WI38 (cell line): Measurements from ENCODE around the gene MCTP1.

Experiments used
- H3K4me3 ChIP-seq: 2 replicates; pipeline ENCODE4 v1.5.1; 2011; ENCODE audit warnings: low read depth, mild to moderate bottlenecking, control low read depth, low read length
- CTCF ChIP-seq: IDR thresholded peaks from 2 replicates; pipeline ENCODE4 v1.5.1; 2012; ENCODE audit warnings: low read depth, mild to moderate bottlenecking, control low read depth, low read length

MCTP1 gene

DNA sequence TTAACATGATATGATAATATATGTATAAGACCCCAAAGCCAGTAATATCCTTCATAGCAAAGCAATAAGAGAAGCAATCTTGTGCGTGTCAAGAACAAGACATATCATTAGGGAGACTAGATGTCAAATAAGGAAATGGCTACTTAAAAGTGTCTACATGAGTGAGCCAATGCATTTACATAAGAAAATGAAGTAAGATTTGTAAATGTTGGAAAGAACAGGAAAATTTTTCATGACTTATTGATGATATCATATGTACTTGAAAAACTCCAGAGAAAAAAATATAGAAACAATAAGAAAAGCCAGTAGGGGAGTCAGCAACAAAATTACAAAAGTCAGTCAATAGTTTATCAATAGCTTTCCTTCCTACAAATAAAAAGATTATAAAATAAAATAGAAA, 13.8 kb upstream of the MCTP1 start:
- no peak overlapping the region for H3K4me3 ChIP-seq
- TF ChIP-seq CTCF, result no peak

- no peak for TF ChIP-seq CTCF
- H3K4me3 ChIP-seq, result no peak overlapping the region
These were observed 11.4 kb upstream of the MCTP1 start for GRCh38 chr5:95296291-95296690.

DNA sequence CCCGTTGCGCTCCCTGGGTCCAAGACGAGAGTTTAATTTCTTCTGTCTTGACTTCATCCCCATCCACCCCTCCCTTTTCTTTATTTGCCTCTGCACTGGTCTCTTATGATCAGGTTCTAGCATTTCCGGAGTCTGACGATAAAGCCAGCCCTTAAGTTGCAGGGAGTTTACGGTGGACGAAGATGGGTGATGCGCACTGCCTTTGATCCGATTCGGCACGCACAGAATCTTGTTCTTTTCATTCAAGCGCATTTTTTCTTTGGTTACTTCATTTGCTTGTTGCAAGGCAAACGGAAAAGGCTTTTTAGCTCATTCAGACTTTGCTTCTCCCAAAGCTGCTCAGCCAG, 488 bp upstream of the MCTP1 start:
- peak overlapping the region; percentile 57; the same call in 1 of the 2 replicates for H3K4me3 ChIP-seq
- TF ChIP-seq CTCF, result no peak

DNA sequence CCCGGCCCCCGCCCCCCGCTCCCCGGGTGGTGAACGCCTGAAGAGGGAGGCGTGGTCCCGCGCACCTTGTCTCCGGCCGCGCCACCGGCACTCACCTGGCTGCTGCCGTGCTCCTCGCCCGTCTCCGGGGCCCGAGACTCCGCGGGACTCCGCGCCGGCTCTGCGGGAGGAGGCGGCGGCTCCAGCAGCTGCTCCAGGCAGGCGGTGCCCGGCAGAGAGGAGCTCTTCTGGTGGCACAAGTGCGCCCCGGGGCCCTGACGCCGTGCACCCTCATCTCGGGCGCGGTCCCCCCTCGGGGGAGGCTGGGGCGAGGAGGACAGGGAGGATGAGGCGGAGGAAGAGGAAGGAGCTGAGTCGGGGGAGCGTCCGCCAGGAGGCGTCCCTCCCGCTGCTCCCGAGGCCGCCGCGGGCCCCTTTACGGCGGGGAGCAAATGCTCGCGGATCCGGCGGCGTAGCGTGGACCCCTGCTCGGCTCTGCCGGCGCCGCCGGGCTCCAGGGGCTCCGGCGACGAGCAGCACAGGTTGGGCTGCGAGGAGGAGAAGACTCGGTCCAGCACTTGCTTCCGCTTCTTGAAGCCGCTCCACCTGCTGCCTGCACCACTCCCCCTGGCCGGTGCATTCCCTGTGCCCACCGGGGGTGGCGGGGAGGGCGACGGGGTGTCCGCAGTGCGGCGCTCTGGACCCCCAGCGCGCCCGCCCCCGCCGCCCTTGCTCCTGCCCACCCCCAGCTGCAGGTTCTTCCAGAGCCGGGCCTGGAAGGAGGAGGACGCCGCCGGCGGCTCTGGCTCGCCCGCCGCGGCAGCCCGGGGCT, 928 bp downstream of the MCTP1 start:
- peak; percentile 28 for TF ChIP-seq CTCF
- peak overlapping the region; percentile 57 for H3K4me3 ChIP-seq

DNA sequence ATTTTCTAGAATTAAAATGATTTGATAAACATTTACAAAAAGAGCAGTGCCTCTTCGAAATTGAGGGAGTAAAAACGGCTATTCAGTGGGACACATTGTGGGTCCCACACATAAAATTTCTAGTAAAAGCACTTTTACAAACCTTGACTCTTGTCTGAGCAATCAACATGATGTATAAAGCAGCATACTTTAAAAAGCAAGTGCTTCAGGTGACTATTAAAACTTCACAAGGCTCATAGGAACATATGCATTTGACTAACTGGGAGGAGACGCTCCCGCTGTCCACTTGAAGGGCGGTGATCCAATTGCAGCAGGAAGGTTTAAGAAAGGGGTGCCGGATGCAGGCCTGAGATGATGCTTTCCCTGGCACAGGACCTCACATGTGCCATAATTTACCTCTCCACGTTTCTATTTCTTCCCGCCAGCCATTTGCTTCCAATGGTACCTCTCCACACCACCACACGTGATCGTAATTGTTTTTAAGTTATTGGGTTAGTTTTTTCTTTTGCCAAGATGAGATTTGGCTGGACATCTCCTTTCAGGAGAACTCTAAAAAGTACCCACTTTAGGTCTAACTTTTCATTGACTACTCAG, 1.8 kb downstream of the MCTP1 start:
- no peak for TF ChIP-seq CTCF
- no peak overlapping the region for H3K4me3 ChIP-seq

DNA sequence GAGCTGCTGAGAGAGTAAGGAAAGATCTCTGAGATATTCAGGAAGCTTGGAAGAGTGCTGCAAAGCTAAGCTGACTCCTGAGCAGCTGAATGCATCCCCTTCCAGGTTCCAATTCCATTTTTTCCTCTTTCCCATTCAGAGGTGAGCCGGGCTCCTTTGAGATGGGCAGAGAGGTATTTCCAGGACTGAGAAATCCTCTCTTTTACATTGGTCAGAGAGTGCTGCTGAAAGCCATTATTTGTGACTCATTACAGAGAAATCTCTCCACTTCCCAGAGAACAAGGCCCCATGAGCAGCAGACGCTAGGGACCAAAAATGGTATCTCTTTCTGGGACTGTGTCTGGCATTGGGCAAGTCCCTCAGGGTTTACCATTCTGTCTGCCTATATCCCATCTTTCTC, 3.7 kb downstream of the MCTP1 start:
- no peak overlapping the region for H3K4me3 ChIP-seq
- TF ChIP-seq CTCF, result no peak

GRCh38 chr5:95280401-95281095, 4.3 kb downstream of the MCTP1 start:
- TF ChIP-seq CTCF, result no peak
- no peak overlapping the region for H3K4me3 ChIP-seq
